SK-N-SH (cell line): ENCODE data around the gene TGFB3. TPM values are rescaled to one million over a fixed set of nuclear protein-coding genes. Genes with fewer than 3 reads are reported as not detected.

Source experiments
- CTCF ChIA-PET: fragments of 300-600, 350-600 bp; formaldehyde crosslinking; extraction: SDS; loops from one replicate; lab custom pipeline; 2021; lab: Yijun Ruan, JAX
- POLR2A ChIA-PET: fragments of 350-600 bp; sonication (Branson Sonifier 250); formaldehyde crosslinking; extraction: SDS; loops from one replicate; lab custom pipeline; 2020; ENCODE audit warnings: antibody characterized with exemption, inconsistent platforms; lab: Yijun Ruan, JAX
- DNase-seq: peaks from one replicate; pipeline ENCODE4 v3.0.0; 2012
- H2AFZ ChIP-seq: fragments of 200-600 bp; sonication (generic); 2 replicates; pipeline ENCODE4 v1.8.1; 2016; ENCODE audit warnings: antibody characterized with exemption, mild to moderate bottlenecking, low read depth
- H3F3A ChIP-seq: fragments of 200-600 bp; sonication (generic); replicated peaks from 2 replicates; pipeline ENCODE3; 2016; ENCODE audit warnings: antibody characterized with exemption, mild to moderate bottlenecking; ENCODE audit not compliant: insufficient read depth
- H3K27ac ChIP-seq, 2 experiments: fragments of 200-500 bp in 1 of 2; fragments of 200-600 bp in 1 of 2; sonication (Bioruptor generic) in 1 of 2; sonication (generic), shearing (Covaris generic) in 1 of 2; 2 replicates each; pipeline versions ENCODE4 v1.5.1 to v1.6.1; 2014 to 2016; ENCODE audit warnings: low read depth in 2 of 2, inconsistent platforms in 1 of 2, low read length in 1 of 2, mild to moderate bottlenecking in 1 of 2, mixed read lengths in 1 of 2
- H3K27me3 ChIP-seq: fragments of 200-600 bp; sonication (generic), shearing (Covaris generic); 2 replicates; pipeline ENCODE4 v1.6.1; 2016; ENCODE audit warnings: mixed run types; ENCODE audit not compliant: insufficient read depth
- H3K36me3 ChIP-seq, 2 experiments: fragments of 200-500 bp in 1 of 2; fragments of 200-600 bp in 1 of 2; sonication (Bioruptor generic) in 1 of 2; sonication (generic) in 1 of 2; replicated peaks in 1 of 2; 2 replicates each; pipeline versions ENCODE3 to v1.5.1; 2014 to 2016; ENCODE audit warnings: low read length in 1 of 2, mild to moderate bottlenecking in 1 of 2; ENCODE audit not compliant: insufficient read depth in 2 of 2, control insufficient read depth in 1 of 2
- H3K4me1 ChIP-seq, 2 experiments: fragments of 200-500 bp in 1 of 2; fragments of 200-600 bp in 1 of 2; sonication (Bioruptor generic) in 1 of 2; sonication (generic), shearing (Covaris generic) in 1 of 2; 2 replicates each; pipeline versions ENCODE4 v1.5.1 to v1.6.1; 2014 to 2016; ENCODE audit warnings: low read depth in 1 of 2, low read length in 1 of 2, mixed run types in 1 of 2; ENCODE audit not compliant: insufficient read depth in 2 of 2, control insufficient read depth in 1 of 2
- H3K4me2 ChIP-seq: fragments of 200-600 bp; sonication (generic), shearing (Covaris generic); 2 replicates; pipeline ENCODE4 v1.6.1; 2017; ENCODE audit warnings: mixed run types
- H3K4me3 ChIP-seq, 2 experiments: fragments of 200-500 bp in 1 of 2; fragments of 200-600 bp in 1 of 2; sonication (Bioruptor generic) in 1 of 2; sonication (generic), shearing (Covaris generic) in 1 of 2; 2 replicates each; pipeline versions ENCODE4 v1.5.1 to v1.8.1; 2014 to 2016; ENCODE audit warnings: low read depth in 2 of 2, inconsistent platforms in 1 of 2, low read length in 1 of 2, mild to moderate bottlenecking in 1 of 2, mixed read lengths in 1 of 2, moderate library complexity in 1 of 2
- H3K79me2 ChIP-seq: fragments of 200-600 bp; sonication (generic); 2 replicates; pipeline ENCODE4 v1.8.1; 2017; ENCODE audit warnings: mild to moderate bottlenecking; ENCODE audit not compliant: insufficient read depth
- H3K9ac ChIP-seq: fragments of 200-600 bp; sonication (generic); 2 replicates; pipeline ENCODE4 v1.6.1; 2017; ENCODE audit warnings: mixed run types
- H3K9me2 ChIP-seq: fragments of 200-600 bp; sonication (generic); 2 replicates; pipeline ENCODE4 v1.6.1; 2017; ENCODE audit warnings: mixed run types
- H3K9me3 ChIP-seq: fragments of 200-600 bp; sonication (generic); 2 replicates; pipeline ENCODE4 v1.6.1; 2017; ENCODE audit warnings: mixed run types, mild to moderate bottlenecking, moderate library complexity
- H4K20me1 ChIP-seq: fragments of 200-600 bp; sonication (generic); 2 replicates; pipeline ENCODE4 v1.6.1; 2017; ENCODE audit warnings: mild to moderate bottlenecking, mixed run types; ENCODE audit not compliant: insufficient read depth
- CHD2 ChIP-seq: fragments of 150-350 bp; IDR thresholded peaks from 2 replicates; pipeline ENCODE4 v1.6.1; 2018; ENCODE audit warnings: low read length; ENCODE audit not compliant: partially characterized antibody
- EP300 ChIP-seq, 2 experiments: IDR thresholded peaks; 2 replicates each; pipeline versions ENCODE4 v1.4.0 to v1.6.1; 2012; ENCODE audit warnings: borderline replicate concordance in 1 of 2, low read depth in 1 of 2, low read length in 1 of 2
- EZH2phosphoT487 ChIP-seq: fragments of 200-600 bp; sonication (generic); IDR thresholded peaks from 2 replicates; pipeline ENCODE4 v1.6.1; 2017; ENCODE audit warnings: low read depth, mixed run types, mild to moderate bottlenecking, antibody characterized with exemption, moderate library complexity, borderline replicate concordance
- FOSL2 ChIP-seq: IDR thresholded peaks from 2 replicates; pipeline ENCODE4 v1.4.0; 2012; ENCODE audit warnings: low read depth, mild to moderate bottlenecking, moderate library complexity, borderline replicate concordance
- FOXJ3 ChIP-seq: sonication (generic); formaldehyde crosslinking; IDR thresholded peaks from 2 replicates; pipeline ENCODE4 v1.5.1; 2020; ENCODE audit warnings: mild to moderate bottlenecking, missing genetic modification reagents
- GABPA ChIP-seq: IDR thresholded peaks from 2 replicates; pipeline ENCODE4 v1.4.0; 2012; ENCODE audit warnings: low read depth, mild to moderate bottlenecking
- GATA2 ChIP-seq: sonication (generic); formaldehyde crosslinking; IDR thresholded peaks from 2 replicates; pipeline ENCODE4 v1.5.0; 2020; ENCODE audit warnings: mild to moderate bottlenecking, missing genetic modification reagents
- MEF2A ChIP-seq: IDR thresholded peaks from 2 replicates; pipeline ENCODE4 v1.4.0; 2012; ENCODE audit warnings: low read depth, borderline replicate concordance
- MXI1 ChIP-seq: IDR thresholded peaks from 2 replicates; pipeline ENCODE4 v1.6.1; 2012; ENCODE audit warnings: mild to moderate bottlenecking, low read depth, low read length, improper control_type of control experiment
- NRF1 ChIP-seq: IDR thresholded peaks from 2 replicates; pipeline ENCODE4 v1.6.1; 2012; ENCODE audit warnings: low read depth, mild to moderate bottlenecking, low read length
- RFX5 ChIP-seq: IDR thresholded peaks from 2 replicates; pipeline ENCODE4 v1.6.1; 2012; ENCODE audit warnings: mild to moderate bottlenecking, improper control_type of control experiment, low read length
- SIN3A ChIP-seq: IDR thresholded peaks from 2 replicates; pipeline ENCODE4 v1.6.1; 2012; ENCODE audit warnings: low read depth, mild to moderate bottlenecking, low read length, moderate library complexity, borderline replicate concordance
- SMC3 ChIP-seq: IDR thresholded peaks from 2 replicates; pipeline ENCODE4 v1.6.1; 2012; ENCODE audit warnings: low read depth, low read length, improper control_type of control experiment
- TAF1 ChIP-seq: IDR thresholded peaks from 2 replicates; pipeline ENCODE4 v1.6.1; 2012; ENCODE audit warnings: low read depth, mild to moderate bottlenecking, low read length, moderate library complexity, borderline replicate concordance
- TEAD4 ChIP-seq: IDR thresholded peaks from 2 replicates; pipeline ENCODE4 v1.4.0; 2012; ENCODE audit warnings: mild to moderate bottlenecking, borderline replicate concordance; ENCODE audit not compliant: insufficient read depth
- USF1 ChIP-seq: IDR thresholded peaks from 2 replicates; pipeline ENCODE4 v1.4.0; 2012; ENCODE audit warnings: low read depth, borderline replicate concordance
- USF2 ChIP-seq: fragments of 150-350 bp; IDR thresholded peaks from 2 replicates; pipeline ENCODE4 v1.6.1; 2017; ENCODE audit warnings: antibody characterized with exemption, low read length, low read depth, borderline replicate concordance
- YY1 ChIP-seq: IDR thresholded peaks from 2 replicates; pipeline ENCODE4 v1.4.0; 2012; ENCODE audit warnings: low read depth, mild to moderate bottlenecking
- WGBS: methylation state at CpG from one replicate; pipeline ENCODE4 v1.1.6; 2017; ENCODE audit warnings: low lambda C conversion rate; 5-methylcytosine and 5-hydroxymethylcytosine counted together
- polyA plus RNA-seq, 3 experiments: library from polyadenylated mRNA; depleted of rRNA; stranded (reverse); fragments of >200 nt; gene quantifications; 2 replicates each; pipeline ENCODE4 v1.2.3, GENCODE V29; 2012
- TF ChIP-seq, protein P1 (sequence below): fragments of 200-600 bp; sonication (generic); IDR thresholded peaks from 2 replicates; pipeline ENCODE4 v1.6.1; 2017; ENCODE audit warnings: antibody characterized with exemption, mild to moderate bottlenecking, moderate library complexity
- TF ChIP-seq, protein P2 (sequence below): fragments of 150-350 bp; IDR thresholded peaks from 2 replicates; pipeline ENCODE4 v1.6.1; 2016; ENCODE audit warnings: mild to moderate bottlenecking, low read depth, low read length

The TGFB3 gene
- polyA plus RNA-seq, 1 of the 3 experiments (the other 2 are of a cell fraction): 7.6 TPM

DNA sequence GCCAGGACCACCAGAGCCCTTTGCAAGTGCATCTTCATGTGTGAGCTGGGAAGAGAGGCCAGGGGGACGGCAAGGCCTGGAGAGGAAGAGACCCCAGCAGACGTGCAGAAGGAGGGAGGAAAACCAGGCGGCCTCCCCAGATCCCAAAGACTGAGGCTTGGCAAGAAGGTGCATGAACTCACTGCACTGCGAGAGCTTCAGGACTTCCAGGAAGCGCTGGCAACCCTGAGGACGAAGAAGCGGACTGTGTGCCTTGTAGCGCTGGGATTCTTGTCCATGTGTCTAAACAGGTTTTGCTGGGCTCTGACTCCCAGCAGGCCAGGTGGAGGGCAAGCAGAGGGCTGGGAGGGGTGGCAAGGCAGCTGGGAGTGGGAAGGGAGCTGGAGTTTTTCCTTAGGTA is 939 bp downstream of the TGFB3 start:
- peak; percentile 12 for DNase-seq
- Histone ChIP-seq H3K4me1 (peaks cover 14 to 48% of the 10 kb centered on the region in 2 experiments; a peak in 3 of 4 replicates), H3K79me2 (peaks cover 2% of the 10 kb centered on the region), H3K27ac (peak overlapping the region in 1 of 2 experiments; percentile 86; a peak in 2 of 4 replicates), H3F3A (peaks cover 8% of the 10 kb centered on the region), H3K36me3 (no peaks in the 10 kb centered on the region), H3K4me3 (peak overlapping the region in 1 of 2 experiments; percentile 95; a peak in 1 of 4 replicates), H2AFZ (peak overlapping the region; percentile 95; the same call in 1 of the 2 replicates), H3K4me2 (peak overlapping the region; percentile 98), H3K9me3 (no peaks in the 10 kb centered on the region), H3K9ac (no peak overlapping the region), H4K20me1 (no peaks in the 10 kb centered on the region)
- 96% methylated on average over 8 of the region's 8 CpGs for WGBS
- CTCF ChIA-PET: interaction anchor here (1.2 to 19.6 kb wide), 15 partner anchors 9 to 403 kb away, joined by 3 to 550 read pairs (median 12); partner anchors contain the start of gene FLVCR2
- POLR2A ChIA-PET: no interaction called here
- TF ChIP-seq USF1 (no peak), SIN3A (no peak), EP300 (IDR thresholded peaks at IDR 0.05; ENCODE audit: borderline replicate concordance in 1 of 2, low read depth in 1 of 2, low read length in 1 of 2) (no peak), TAF1 (no peak), FOXJ3 (CRISPR knock-in tag) (no peak), MEF2A (no peak), EZH2phosphoT487 (no peak), RFX5 (no peak), CHD2 (no peak), USF2 (no peak), MXI1 (no peak), GABPA (no peak), GATA2 (CRISPR knock-in tag) (no peak), TEAD4 (no peak), FOSL2 (no peak), SMC3 (no peak), NRF1 (no peak), YY1 (no peak)
- TF ChIP-seq, protein P1, sequence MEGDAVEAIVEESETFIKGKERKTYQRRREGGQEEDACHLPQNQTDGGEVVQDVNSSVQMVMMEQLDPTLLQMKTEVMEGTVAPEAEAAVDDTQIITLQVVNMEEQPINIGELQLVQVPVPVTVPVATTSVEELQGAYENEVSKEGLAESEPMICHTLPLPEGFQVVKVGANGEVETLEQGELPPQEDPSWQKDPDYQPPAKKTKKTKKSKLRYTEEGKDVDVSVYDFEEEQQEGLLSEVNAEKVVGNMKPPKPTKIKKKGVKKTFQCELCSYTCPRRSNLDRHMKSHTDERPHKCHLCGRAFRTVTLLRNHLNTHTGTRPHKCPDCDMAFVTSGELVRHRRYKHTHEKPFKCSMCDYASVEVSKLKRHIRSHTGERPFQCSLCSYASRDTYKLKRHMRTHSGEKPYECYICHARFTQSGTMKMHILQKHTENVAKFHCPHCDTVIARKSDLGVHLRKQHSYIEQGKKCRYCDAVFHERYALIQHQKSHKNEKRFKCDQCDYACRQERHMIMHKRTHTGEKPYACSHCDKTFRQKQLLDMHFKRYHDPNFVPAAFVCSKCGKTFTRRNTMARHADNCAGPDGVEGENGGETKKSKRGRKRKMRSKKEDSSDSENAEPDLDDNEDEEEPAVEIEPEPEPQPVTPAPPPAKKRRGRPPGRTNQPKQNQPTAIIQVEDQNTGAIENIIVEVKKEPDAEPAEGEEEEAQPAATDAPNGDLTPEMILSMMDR: no peak
- TF ChIP-seq, protein P2, sequence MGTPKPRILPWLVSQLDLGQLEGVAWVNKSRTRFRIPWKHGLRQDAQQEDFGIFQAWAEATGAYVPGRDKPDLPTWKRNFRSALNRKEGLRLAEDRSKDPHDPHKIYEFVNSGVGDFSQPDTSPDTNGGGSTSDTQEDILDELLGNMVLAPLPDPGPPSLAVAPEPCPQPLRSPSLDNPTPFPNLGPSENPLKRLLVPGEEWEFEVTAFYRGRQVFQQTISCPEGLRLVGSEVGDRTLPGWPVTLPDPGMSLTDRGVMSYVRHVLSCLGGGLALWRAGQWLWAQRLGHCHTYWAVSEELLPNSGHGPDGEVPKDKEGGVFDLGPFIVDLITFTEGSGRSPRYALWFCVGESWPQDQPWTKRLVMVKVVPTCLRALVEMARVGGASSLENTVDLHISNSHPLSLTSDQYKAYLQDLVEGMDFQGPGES: no peak
- TF ChIP-seq, all 33 proteins: peak for 0
- Histone ChIP-seq H3K9me2 (no peaks in the 10 kb centered on the region), H3K27me3 (no peaks in the 10 kb centered on the region)
